GM08714 (cell line): ENCODE data around the gene DAB2IP.

Experiments used
- H3K4me3 ChIP-seq: fragments of 200-500 bp; sonication (Bioruptor generic); 2 replicates; pipeline ENCODE4 v1.5.1; 2014; ENCODE audit warnings: mild to moderate bottlenecking, low read length, inconsistent platforms
- ZNF274 ChIP-seq: IDR thresholded peaks from 2 replicates; pipeline ENCODE4 v1.6.1; 2012; ENCODE audit warnings: mild to moderate bottlenecking, low read depth, low read length

The DAB2IP gene

GRCh38 chr9:121802753-121803152, 151.3 kb downstream of the DAB2IP start:
- no peak for TF ChIP-seq ZNF274
- H3K4me3 ChIP-seq = no peak overlapping the region

GRCh38 chr9:121807069-121807822, 155.8 kb downstream of the DAB2IP start:
- TF ChIP-seq ZNF274 = no peak
- no peak overlapping the region for H3K4me3 ChIP-seq

- no peak overlapping the region for H3K4me3 ChIP-seq
- no peak for TF ChIP-seq ZNF274
These were observed 156.4 kb downstream of the DAB2IP start for GRCh38 chr9:121807823-121808278.

- no peak for TF ChIP-seq ZNF274
- no peak overlapping the region for H3K4me3 ChIP-seq
These were observed 157.3 kb downstream of the DAB2IP start for GRCh38 chr9:121808781-121809180.

- H3K4me3 ChIP-seq = no peak overlapping the region
- TF ChIP-seq ZNF274 = no peak
These were observed 158.1 kb downstream of the DAB2IP start for GRCh38 chr9:121809356-121810050.

GRCh38 chr9:121810489-121810888, 159.1 kb downstream of the DAB2IP start:
- TF ChIP-seq ZNF274 = no peak
- H3K4me3 ChIP-seq = no peak overlapping the region

- no peak overlapping the region for H3K4me3 ChIP-seq
- no peak for TF ChIP-seq ZNF274
These were observed 159.7 kb downstream of the DAB2IP start for GRCh38 chr9:121811140-121811539.

- no peak overlapping the region for H3K4me3 ChIP-seq
- TF ChIP-seq ZNF274 = no peak
These were observed 160.3 kb downstream of the DAB2IP start for GRCh38 chr9:121811751-121812150.

- no peak overlapping the region for H3K4me3 ChIP-seq
- TF ChIP-seq ZNF274 = no peak
These were observed 160.8 kb downstream of the DAB2IP start for GRCh38 chr9:121812159-121812735.

- TF ChIP-seq ZNF274 = no peak
- no peak overlapping the region for H3K4me3 ChIP-seq
These were observed 162.2 kb downstream of the DAB2IP start for GRCh38 chr9:121813519-121814210.

GRCh38 chr9:121814594-121814993, 163.2 kb downstream of the DAB2IP start:
- no peak for TF ChIP-seq ZNF274

GRCh38 chr9:121815084-121815483, 163.7 kb downstream of the DAB2IP start:
- no peak for TF ChIP-seq ZNF274
- H3K4me3 ChIP-seq = no peak overlapping the region

More at GRCh38 chr9:121814594-121814993, 163.2 kb downstream of the DAB2IP start:
- H3K4me3 ChIP-seq = no peak overlapping the region

GRCh38 chr9:121815546-121816448, 164.4 kb downstream of the DAB2IP start:
- no peak for TF ChIP-seq ZNF274
- H3K4me3 ChIP-seq = no peak overlapping the region
